Mucosa of descending colon (tissue), 3 donors: ENCODE measurements around the gene FAHD1. TPM values are rescaled to one million over a fixed set of nuclear protein-coding genes. Genes with fewer than 3 reads are reported as not detected.

ENCODE experiments used
- ATAC-seq: fragments of 200-7000 bp; cut with Tn5 transposase; one replicate; pipeline ENCODE4 v1.9.1; 2020; ENCODE audit warnings: mild to moderate bottlenecking, moderate library complexity
- DNase-seq, 3 donors: peaks; one replicate each; pipeline ENCODE4 v3.0.0-alpha.2; 2020
- H3K36me3 ChIP-seq: fragments of 200-600 bp; one replicate; pipeline ENCODE4 v1.8.0; 2021; ENCODE audit warnings: low read depth, mild to moderate bottlenecking
- H3K4me1 ChIP-seq: fragments of 200-600 bp; one replicate; pipeline ENCODE4 v1.8.0; 2021; ENCODE audit warnings: low read depth, mild to moderate bottlenecking
- H3K4me3 ChIP-seq: fragments of 200-600 bp; one replicate; pipeline ENCODE4 v1.8.0; 2021; ENCODE audit warnings: mild to moderate bottlenecking
- H3K9me3 ChIP-seq: fragments of 200-600 bp; one replicate; pipeline ENCODE4 v1.8.0; 2021; ENCODE audit warnings: mild to moderate bottlenecking
- intact Hi-C, 2 donors: fragments of 100-400 bp; cut with DNase I in 1 of 2; cut with micrococcal nuclease in 1 of 2; formaldehyde crosslinking; loops; one replicate each; pipeline versions ENCODE4 v1.11.0 to v1.11.1; 2022; cut with DNase I, micrococcal nuclease
- total RNA-seq, 3 donors: library from RNA; stranded (reverse); fragmentation: NEBNext Ultra II Directional in 2 of 3; extraction: Animal tissue kit (Norgen Biotek cat#: 25700) in 2 of 3; gene quantifications; one replicate each; pipeline versions ENCODE4 v1.2.1 to v1.2.4, GENCODE V29; 2021 to 2023
- TF ChIP-seq, protein P1 (sequence below): fragments of 200-600 bp; IDR thresholded peaks from one replicate; pipeline ENCODE4 v1.8.0; 2022; ENCODE audit warnings: antibody characterized with exemption, mild to moderate bottlenecking
- donor health status: DM: no; HTN: no; CAD: no; lungs with moderate emphysema.
- donor health status: DM: no; HTN: no; CAD: no.
- donor health status: DM: no; HTN: yes; CAD: no.

The FAHD1 gene
- total RNA-seq, 3 donors from 2014 or later, result 31.4 to 59.6 (median 54.6) TPM

GRCh38 chr16:1831186-1832075, 4.4 kb downstream of the FAHD1 start:
- Histone ChIP-seq H3K9me3 (no peaks in the 10 kb centered on the region), H3K4me1 (peaks cover 28% of the 10 kb centered on the region), H3K36me3 (no peaks in the 10 kb centered on the region), H3K4me3 (no peak overlapping the region)
- no peak for ATAC-seq
- TF ChIP-seq, protein P1, sequence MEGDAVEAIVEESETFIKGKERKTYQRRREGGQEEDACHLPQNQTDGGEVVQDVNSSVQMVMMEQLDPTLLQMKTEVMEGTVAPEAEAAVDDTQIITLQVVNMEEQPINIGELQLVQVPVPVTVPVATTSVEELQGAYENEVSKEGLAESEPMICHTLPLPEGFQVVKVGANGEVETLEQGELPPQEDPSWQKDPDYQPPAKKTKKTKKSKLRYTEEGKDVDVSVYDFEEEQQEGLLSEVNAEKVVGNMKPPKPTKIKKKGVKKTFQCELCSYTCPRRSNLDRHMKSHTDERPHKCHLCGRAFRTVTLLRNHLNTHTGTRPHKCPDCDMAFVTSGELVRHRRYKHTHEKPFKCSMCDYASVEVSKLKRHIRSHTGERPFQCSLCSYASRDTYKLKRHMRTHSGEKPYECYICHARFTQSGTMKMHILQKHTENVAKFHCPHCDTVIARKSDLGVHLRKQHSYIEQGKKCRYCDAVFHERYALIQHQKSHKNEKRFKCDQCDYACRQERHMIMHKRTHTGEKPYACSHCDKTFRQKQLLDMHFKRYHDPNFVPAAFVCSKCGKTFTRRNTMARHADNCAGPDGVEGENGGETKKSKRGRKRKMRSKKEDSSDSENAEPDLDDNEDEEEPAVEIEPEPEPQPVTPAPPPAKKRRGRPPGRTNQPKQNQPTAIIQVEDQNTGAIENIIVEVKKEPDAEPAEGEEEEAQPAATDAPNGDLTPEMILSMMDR, result no peak
- intact Hi-C loops, result no loop called here
- DNase-seq, result peak in 1 of 3 donors; percentile 18

GRCh38 chr16:1832838-1833454, 5.9 kb downstream of the FAHD1 start:
- TF ChIP-seq, protein P1, result no peak
- Histone ChIP-seq H3K4me3 (no peak overlapping the region), H3K9me3 (no peaks in the 10 kb centered on the region), H3K36me3 (no peaks in the 10 kb centered on the region), H3K4me1 (peaks cover 24% of the 10 kb centered on the region)
- intact Hi-C loops, result no loop called here
- ATAC-seq (no peak), DNase-seq (no peak)

GRCh38 chr16:1834096-1834495, 7.1 kb downstream of the FAHD1 start:
- intact Hi-C loops, result no loop called here
- Histone ChIP-seq H3K36me3 (no peaks in the 10 kb centered on the region), H3K4me1 (peaks cover 13% of the 10 kb centered on the region), H3K9me3 (no peaks in the 10 kb centered on the region), H3K4me3 (no peak overlapping the region)
- DNase-seq (no peak), ATAC-seq (no peak)
- TF ChIP-seq, protein P1, result no peak

GRCh38 chr16:1839554-1839953, 12.5 kb downstream of the FAHD1 start:
- TF ChIP-seq, protein P1, result no peak
- ATAC-seq (no peak), DNase-seq (no peak)
- no peaks in the 10 kb centered on the region for H3K9me3 ChIP-seq
- no peaks in the 10 kb centered on the region for H3K36me3 ChIP-seq
- no peak overlapping the region for H3K4me3 ChIP-seq
- no peaks in the 10 kb centered on the region for H3K4me1 ChIP-seq
- intact Hi-C loops, result no loop called here

DNA sequence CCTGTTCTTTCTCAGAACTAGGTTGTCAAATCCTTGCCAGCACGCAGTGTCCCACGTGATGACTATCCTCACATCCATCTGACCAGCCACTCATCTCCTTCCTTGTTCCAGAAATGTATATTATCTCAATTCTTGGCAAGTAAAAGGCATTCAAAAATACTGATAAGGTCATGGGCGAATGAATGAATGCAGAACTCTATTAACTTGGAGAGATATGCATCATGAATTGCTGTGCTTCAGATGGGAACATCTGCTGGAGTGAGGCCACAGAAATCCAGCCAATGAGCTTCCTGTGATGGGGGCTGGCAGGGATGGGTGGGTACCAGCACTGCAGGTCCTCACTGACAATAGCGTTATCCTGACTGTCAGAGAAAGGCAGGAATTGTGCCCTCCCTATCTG, 19.0 kb downstream of the FAHD1 start:
- no peak for ATAC-seq
- no peaks in the 10 kb centered on the region for H3K4me1 ChIP-seq
- no peak for DNase-seq
- no peaks in the 10 kb centered on the region for H3K9me3 ChIP-seq
- TF ChIP-seq, protein P1, result no peak
- intact Hi-C loops, result no loop called here
- H3K36me3 ChIP-seq, result no peaks in the 10 kb centered on the region
- H3K4me3 ChIP-seq, result no peak overlapping the region
